VCaP (cell line): ENCODE data around the gene CHERP.
A peak's percentile ranks its signal among the peaks of the same experiment; 100 is the strongest.

ENCODE experiments used
- H3K27ac ChIP-seq: fragments of 450-650 bp; 2 replicates; pipeline ENCODE4 v1.5.1; 2017
- TF ChIP-seq, protein P1 (sequence below): fragments of 450-650 bp; conservative IDR thresholded peaks from 2 replicates; pipeline ENCODE4 v1.5.1; 2017; ENCODE audit warnings: mild to moderate bottlenecking, moderate library complexity

Gene CHERP

DNA sequence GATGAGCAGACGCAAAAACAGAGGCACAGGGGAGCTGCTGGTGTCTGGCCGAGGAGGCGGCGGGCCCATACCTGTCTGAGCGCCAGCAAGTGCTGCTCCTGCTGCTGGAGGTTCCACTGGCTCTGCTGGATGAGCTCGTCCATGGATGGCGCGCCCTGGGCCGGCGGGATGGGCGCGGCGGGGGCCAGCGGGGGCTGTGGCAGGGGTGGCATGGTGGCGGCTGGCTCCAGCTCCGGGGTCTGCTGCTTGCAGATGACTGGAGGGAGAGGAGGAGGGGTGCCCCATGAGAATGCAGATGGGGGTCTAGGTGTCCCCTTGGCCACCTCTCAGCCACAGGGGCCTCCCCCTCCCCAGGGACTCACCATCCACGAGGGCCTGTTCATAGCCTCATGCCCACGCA is 6.9 kb downstream of the CHERP start:
- TF ChIP-seq, protein P1, sequence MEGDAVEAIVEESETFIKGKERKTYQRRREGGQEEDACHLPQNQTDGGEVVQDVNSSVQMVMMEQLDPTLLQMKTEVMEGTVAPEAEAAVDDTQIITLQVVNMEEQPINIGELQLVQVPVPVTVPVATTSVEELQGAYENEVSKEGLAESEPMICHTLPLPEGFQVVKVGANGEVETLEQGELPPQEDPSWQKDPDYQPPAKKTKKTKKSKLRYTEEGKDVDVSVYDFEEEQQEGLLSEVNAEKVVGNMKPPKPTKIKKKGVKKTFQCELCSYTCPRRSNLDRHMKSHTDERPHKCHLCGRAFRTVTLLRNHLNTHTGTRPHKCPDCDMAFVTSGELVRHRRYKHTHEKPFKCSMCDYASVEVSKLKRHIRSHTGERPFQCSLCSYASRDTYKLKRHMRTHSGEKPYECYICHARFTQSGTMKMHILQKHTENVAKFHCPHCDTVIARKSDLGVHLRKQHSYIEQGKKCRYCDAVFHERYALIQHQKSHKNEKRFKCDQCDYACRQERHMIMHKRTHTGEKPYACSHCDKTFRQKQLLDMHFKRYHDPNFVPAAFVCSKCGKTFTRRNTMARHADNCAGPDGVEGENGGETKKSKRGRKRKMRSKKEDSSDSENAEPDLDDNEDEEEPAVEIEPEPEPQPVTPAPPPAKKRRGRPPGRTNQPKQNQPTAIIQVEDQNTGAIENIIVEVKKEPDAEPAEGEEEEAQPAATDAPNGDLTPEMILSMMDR, result no peak
- H3K27ac ChIP-seq, result no peak overlapping the region

DNA sequence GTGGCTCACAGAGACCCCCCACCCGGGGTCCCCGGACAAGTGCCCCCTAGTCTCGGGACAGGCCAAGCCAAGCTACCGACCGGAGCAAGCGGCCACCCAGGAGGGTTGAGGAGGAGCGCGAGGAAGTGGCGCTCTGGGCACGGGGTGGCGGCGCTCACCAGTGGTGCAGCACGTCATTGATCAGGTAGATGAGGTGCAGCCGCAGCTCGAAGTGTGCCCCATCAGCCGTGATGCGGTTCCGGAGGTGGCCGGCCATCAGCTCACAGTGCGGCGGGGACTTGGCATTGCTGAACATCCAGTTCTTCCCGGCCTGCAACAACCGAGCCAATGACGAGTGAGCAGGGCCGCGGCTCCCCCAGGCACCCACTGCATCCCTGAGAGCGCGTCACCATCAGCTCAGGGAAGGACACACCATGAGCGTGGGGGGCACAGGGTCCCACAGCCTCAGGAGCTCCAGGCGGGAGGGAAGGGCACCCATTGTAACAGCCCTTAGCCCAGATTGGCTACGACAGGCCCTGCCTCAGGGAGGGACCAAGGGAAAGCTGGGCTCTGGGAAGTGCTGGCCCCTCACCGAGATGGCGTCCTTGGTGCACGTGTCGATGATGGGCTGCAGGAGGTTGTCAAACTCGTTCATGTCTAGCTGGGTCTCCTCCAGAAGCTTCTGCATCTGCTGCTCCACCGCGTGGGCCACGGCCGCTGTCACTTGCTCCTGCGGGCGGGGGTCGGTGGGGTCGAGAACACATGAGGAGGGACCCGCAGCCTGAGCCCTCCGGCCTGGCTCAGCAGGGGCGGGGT is 9.6 kb downstream of the CHERP start:
- no peak overlapping the region; the same call in 1 of the 2 replicates for H3K27ac ChIP-seq
- TF ChIP-seq, protein P1, result no peak

DNA sequence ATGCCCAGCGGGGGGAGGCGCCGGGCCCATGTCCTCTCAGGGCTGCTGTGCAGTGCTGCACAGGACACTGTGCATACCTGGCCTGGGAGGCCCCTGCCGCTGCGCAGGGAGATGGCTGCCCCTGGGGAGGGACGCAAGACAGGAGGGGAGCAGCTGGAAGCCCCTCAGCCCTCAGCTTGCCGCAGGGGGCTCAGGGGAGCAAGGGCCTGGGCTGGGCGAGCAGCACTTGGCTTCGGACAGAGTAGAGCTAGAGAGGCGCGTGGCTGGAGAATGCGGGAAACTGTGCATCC is 10.9 kb downstream of the CHERP start:
- TF ChIP-seq, protein P1, result no peak
- H3K27ac ChIP-seq, result peak overlapping the region; percentile 65; the same call in 1 of the 2 replicates

DNA sequence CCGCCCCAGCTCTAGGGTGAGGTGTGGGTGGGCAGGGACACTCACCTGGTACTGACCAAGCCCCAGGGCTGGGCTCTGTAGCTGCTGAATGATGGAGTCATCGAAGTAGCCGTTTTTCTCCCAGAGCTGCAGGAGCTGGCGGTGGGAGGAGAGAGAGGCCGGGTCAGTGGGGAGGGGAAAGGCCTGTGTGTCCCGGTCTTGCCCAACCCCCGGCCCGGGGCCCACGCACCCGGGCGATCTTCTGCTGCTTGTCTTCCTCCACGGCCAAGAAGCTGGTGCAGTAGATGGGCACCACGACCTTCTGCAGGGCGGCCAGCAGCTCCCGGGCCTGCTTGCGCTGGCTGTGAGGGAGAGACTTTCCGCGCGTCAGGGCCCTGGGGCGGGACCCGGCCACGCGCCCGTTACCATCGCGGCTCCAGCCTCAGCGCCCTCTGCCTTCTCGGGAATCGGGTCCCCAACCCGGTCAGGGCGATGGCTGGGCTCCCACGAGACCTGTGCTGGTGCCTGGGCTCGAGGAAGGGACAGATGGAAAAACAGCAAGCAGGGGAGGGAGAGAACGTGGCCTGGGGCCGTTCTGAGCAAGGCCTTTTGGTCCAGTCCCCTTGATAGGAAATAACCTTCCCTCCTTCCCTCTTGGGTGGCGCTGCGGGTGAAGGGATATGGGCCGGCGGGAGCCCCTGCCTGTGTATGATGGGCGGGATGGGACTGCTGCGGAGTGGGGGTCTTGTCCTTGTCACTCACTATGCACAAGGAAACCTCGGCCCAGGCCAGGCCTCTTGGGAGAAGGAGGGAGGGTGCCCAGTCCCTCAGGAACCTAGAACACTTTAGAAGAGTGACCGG is 11.5 kb downstream of the CHERP start:
- TF ChIP-seq, protein P1, result no peak
- H3K27ac ChIP-seq, result peak overlapping the region; percentile 65

DNA sequence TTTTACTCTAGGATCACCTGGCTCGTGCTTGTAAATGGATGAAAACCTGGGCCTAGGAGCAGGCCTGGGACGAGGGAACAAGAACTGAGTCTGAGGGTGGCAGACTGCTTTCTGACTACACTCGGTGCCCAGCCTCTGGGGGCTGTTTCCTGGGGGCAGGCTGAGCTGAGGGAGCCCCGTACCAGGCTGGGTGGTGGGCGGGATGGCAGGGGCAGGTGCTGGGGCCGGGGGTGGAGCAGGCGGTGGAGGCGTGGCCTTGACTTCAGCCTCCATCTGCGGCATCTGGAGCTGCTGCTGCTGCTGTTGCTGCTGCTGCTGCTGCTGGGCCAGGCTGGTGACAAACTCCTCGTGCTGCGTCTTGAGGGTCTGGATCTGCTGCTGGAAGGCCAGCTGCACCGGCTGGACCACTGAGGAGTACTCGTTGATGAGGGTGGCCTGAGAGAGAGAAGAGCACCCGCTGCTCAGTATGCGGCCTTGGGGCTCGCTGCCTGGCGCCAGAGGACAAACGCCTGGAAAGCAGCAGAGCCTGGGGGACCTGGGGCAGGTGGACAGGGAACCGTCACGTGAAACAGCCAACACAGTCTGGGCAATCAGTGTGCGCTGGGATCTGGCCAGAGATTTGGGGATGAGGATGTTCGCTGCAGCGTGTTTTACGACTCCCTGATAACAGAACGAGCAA is 12.6 kb downstream of the CHERP start:
- peak overlapping the region; percentile 65 for H3K27ac ChIP-seq
- TF ChIP-seq, protein P1, result no peak

DNA sequence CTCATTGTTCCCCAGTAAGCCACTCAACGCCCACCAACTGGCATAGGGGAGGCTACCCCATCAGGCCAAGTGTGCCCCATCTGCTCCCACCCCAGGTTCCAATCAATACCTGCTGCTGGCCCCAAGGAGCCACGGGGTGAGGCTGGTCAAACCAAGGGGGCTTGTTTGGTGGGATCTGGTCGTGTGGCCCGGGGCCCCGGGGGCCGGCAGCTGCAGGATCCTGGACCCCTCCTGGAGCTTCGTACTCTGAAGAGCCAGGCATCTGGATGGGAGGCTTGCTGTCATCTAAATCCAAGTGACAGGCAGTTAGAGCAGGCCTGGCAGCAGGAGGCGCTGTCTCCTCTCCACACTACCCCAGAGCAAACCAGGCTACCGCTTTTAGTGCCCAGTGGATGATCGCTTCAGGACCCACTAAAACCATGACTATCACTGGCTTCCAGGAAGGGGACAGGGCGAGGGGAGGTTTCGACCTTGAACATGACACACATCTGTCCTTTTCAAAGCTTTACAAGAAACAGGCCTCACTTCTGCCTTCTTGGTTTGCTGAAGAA is 14.2 kb downstream of the CHERP start:
- TF ChIP-seq, protein P1, result peak; percentile 63
- peak overlapping the region; percentile 65 for H3K27ac ChIP-seq
